ENCODE measurements around the gene UHRF1. TPM values are rescaled to one million over a fixed set of nuclear protein-coding genes. Genes with fewer than 3 reads are reported as not detected.

Gene UHRF1
- total RNA-seq (2012; rRNA removed): 27.1 and 31.7 TPM in 2 replicates

- peaks cover 39% of the 10 kb centered on the region for H3K4me1 ChIP-seq (ENCODE audit: control insufficient read depth, insufficient read depth, low read length)
- peak within 1 kb of the TSS; percentile 86 for H3K4me3 ChIP-seq (ENCODE audit: low read length)
- H3K27me3 ChIP-seq (ENCODE audit: control insufficient read depth, insufficient read depth, low read length): no peaks in the 10 kb centered on the region
- peak within 1 kb of the TSS; percentile 97 for H3K4me2 ChIP-seq (ENCODE audit: low read length)
- peaks cover 8% of the 10 kb centered on the region for H3K36me3 ChIP-seq (ENCODE audit: insufficient read depth, low read length)
- peak within 1 kb of the TSS; percentile 78 for H3K9ac ChIP-seq (ENCODE audit: low read depth, low read length)
- H3K9me3 ChIP-seq (replicated peaks; ENCODE audit: low read length): no peaks in the 10 kb centered on the region
These were observed at the start of gene UHRF1 for GRCh38 chr19:4909156-4909896. UHRF1 (plus strand) TSS chr19:4909501; CDS start chr19:4910886, 1,385 bp downstream.

GRCh38 chr19:4859697-4860096 lies 49.6 kb upstream of the UHRF1 start:
- no peak overlapping the region for H3K4me2 ChIP-seq (ENCODE audit: low read length)
- H3K4me1 ChIP-seq (ENCODE audit: control insufficient read depth, insufficient read depth, low read length): peaks cover 3% of the 10 kb centered on the region
- H3K27me3 ChIP-seq (ENCODE audit: control insufficient read depth, insufficient read depth, low read length): no peaks in the 10 kb centered on the region
- peaks cover 62% of the 10 kb centered on the region for H3K36me3 ChIP-seq (ENCODE audit: insufficient read depth, low read length)
- no peak overlapping the region for H3K9ac ChIP-seq (ENCODE audit: low read depth, low read length)
- H3K9me3 ChIP-seq (replicated peaks; ENCODE audit: low read length): no peaks in the 10 kb centered on the region
- no peak overlapping the region for H3K4me3 ChIP-seq (ENCODE audit: low read length)

DNA sequence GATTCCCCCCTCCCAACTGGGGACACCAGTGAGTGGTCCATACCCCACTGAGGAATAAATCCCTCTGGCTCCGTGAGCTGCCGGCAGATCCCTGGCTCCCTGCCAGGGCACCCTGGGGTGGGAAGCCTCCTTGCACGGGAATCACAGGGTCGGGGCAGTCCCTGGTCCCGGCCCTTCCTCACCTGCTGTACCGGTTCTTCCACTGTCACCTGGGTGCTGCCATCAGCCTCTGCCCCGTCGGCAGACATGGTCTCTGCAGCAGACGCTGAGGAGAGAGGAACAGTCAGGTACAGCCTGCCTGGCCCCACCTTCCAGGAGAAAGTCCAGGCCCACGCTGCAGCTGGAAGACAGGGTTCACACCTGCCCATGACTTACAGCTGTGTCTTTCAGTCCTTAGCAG lies 48.2 kb upstream of the UHRF1 start:
- Histone ChIP-seq H3K9me3 (replicated peaks; ENCODE audit: low read length) (no peaks in the 10 kb centered on the region), H3K36me3 (ENCODE audit: insufficient read depth, low read length) (peaks cover 49% of the 10 kb centered on the region), H3K27me3 (ENCODE audit: control insufficient read depth, insufficient read depth, low read length) (no peaks in the 10 kb centered on the region), H3K4me1 (ENCODE audit: control insufficient read depth, insufficient read depth, low read length) (peaks cover 5% of the 10 kb centered on the region), H3K9ac (ENCODE audit: low read depth, low read length) (no peak overlapping the region), H3K4me3 (ENCODE audit: low read length) (no peak overlapping the region), H3K4me2 (ENCODE audit: low read length) (no peak overlapping the region)

DNA sequence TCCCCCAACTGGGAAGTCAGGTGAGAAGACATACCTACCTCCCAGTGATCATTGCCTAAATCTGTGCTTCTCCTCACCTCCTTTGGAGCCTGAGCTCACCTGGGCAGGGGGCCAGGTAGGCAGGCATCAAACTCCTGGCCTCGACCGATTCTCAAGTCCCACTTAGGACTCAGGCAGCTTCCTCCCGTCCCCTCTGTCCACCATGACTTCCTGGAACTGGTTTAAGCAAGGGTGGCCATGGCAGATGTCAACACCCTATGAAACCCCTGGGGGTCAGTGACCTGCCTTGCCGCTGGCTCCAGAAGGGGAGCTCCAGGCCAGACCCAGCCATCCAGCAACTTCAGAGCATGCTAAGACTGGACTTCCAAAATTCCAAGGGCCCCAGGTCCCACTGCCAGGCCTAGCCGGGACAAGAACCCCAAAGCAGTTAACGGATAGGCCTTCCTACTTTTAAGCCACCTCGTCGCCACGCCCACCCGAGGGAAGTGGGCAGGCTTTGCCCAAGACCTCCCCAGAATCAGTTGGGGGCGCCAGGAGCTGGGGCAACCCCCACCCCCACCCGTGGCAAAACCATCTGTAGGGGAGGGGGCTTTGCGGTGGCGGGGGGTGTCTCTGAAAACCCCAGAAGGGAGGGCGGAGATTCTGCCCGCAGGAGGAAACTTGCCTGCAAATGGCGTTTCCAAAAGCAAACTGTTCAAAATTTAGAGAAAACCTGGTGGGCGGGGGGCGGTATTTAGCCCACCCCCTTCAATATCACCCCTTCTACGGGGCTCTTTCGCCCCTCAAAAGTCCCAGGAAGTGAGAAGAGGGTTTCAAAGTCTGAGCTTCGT lies 42.5 kb upstream of the UHRF1 start:
- Histone ChIP-seq H3K36me3 (ENCODE audit: insufficient read depth, low read length) (peaks cover 9% of the 10 kb centered on the region), H3K4me3 (ENCODE audit: low read length) (peak overlapping the region; percentile 73), H3K4me2 (ENCODE audit: low read length) (peak overlapping the region; percentile 84), H3K9ac (ENCODE audit: low read depth, low read length) (peak overlapping the region; percentile 94), H3K27me3 (ENCODE audit: control insufficient read depth, insufficient read depth, low read length) (no peaks in the 10 kb centered on the region), H3K9me3 (replicated peaks; ENCODE audit: low read length) (no peaks in the 10 kb centered on the region), H3K4me1 (ENCODE audit: control insufficient read depth, insufficient read depth, low read length) (peaks cover 29% of the 10 kb centered on the region)

- Histone ChIP-seq H3K36me3 (ENCODE audit: insufficient read depth, low read length) (peaks cover 4% of the 10 kb centered on the region), H3K9me3 (replicated peaks; ENCODE audit: low read length) (no peaks in the 10 kb centered on the region), H3K4me1 (ENCODE audit: control insufficient read depth, insufficient read depth, low read length) (peaks cover 29% of the 10 kb centered on the region), H3K9ac (ENCODE audit: low read depth, low read length) (peak within 1 kb of the TSS; percentile 94), H3K4me3 (ENCODE audit: low read length) (peak within 1 kb of the TSS; percentile 79), H3K27me3 (ENCODE audit: control insufficient read depth, insufficient read depth, low read length) (no peaks in the 10 kb centered on the region), H3K4me2 (ENCODE audit: low read length) (peak within 1 kb of the TSS; percentile 89)
These were observed 41.6 kb upstream of the UHRF1 start, which contains the start of gene PLIN3 for GRCh38 chr19:4867534-4868285. PLIN3 (minus strand) TSS chr19:4867667; CDS start chr19:4861394, 6,273 bp downstream.

DNA sequence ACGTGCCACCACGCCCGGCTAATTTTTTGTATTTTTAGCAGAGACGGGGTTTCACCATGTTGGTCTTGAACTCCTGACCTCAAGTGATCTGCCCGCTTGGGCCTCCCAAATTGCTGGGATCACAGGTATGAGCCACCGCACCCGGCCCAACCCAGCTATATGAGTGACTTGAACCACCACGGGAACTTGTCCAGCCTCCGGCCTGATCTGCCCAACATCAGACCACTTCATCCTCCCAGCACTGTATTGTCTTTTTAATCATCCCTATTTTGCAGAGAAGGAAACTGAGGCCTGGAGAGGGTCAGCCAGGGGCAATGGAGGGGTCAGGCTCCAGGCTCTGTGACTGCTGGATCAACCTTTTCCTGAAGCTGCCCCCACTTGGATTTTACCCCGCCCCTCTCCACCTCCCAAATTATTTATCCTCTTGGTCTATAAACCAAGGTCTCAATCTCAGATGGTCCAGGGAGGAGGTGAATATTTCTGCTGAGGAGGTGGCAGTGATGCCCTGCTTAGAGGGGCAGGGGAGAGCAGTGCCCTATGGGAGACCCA lies 40.9 kb upstream of the UHRF1 start:
- Histone ChIP-seq H3K27me3 (ENCODE audit: control insufficient read depth, insufficient read depth, low read length) (no peaks in the 10 kb centered on the region), H3K9me3 (replicated peaks; ENCODE audit: low read length) (no peaks in the 10 kb centered on the region), H3K4me3 (ENCODE audit: low read length) (no peak overlapping the region), H3K4me2 (ENCODE audit: low read length) (no peak overlapping the region), H3K36me3 (ENCODE audit: insufficient read depth, low read length) (peaks cover 3% of the 10 kb centered on the region), H3K9ac (ENCODE audit: low read depth, low read length) (no peak overlapping the region), H3K4me1 (ENCODE audit: control insufficient read depth, insufficient read depth, low read length) (peaks cover 29% of the 10 kb centered on the region)

- no peaks in the 10 kb centered on the region for H3K36me3 ChIP-seq (ENCODE audit: insufficient read depth, low read length)
- H3K4me3 ChIP-seq (ENCODE audit: low read length): no peak overlapping the region
- H3K4me1 ChIP-seq (ENCODE audit: control insufficient read depth, insufficient read depth, low read length): peaks cover 26% of the 10 kb centered on the region
- H3K9ac ChIP-seq (ENCODE audit: low read depth, low read length): peak overlapping the region; percentile 24
- no peaks in the 10 kb centered on the region for H3K27me3 ChIP-seq (ENCODE audit: control insufficient read depth, insufficient read depth, low read length)
- H3K9me3 ChIP-seq (replicated peaks; ENCODE audit: low read length): no peaks in the 10 kb centered on the region
- peak overlapping the region; percentile 21 for H3K4me2 ChIP-seq (ENCODE audit: low read length)
These were observed 39.1 kb upstream of the UHRF1 start for GRCh38 chr19:4870025-4870700.

GRCh38 chr19:4871711-4872110 lies 37.6 kb upstream of the UHRF1 start:
- Histone ChIP-seq H3K4me2 (ENCODE audit: low read length) (no peak overlapping the region), H3K36me3 (ENCODE audit: insufficient read depth, low read length) (no peaks in the 10 kb centered on the region), H3K4me3 (ENCODE audit: low read length) (no peak overlapping the region), H3K9ac (ENCODE audit: low read depth, low read length) (no peak overlapping the region), H3K27me3 (ENCODE audit: control insufficient read depth, insufficient read depth, low read length) (no peaks in the 10 kb centered on the region), H3K4me1 (ENCODE audit: control insufficient read depth, insufficient read depth, low read length) (peaks cover 23% of the 10 kb centered on the region), H3K9me3 (replicated peaks; ENCODE audit: low read length) (no peaks in the 10 kb centered on the region)

GRCh38 chr19:4873930-4874329 lies 35.4 kb upstream of the UHRF1 start:
- Histone ChIP-seq H3K9me3 (replicated peaks; ENCODE audit: low read length) (no peaks in the 10 kb centered on the region), H3K36me3 (ENCODE audit: insufficient read depth, low read length) (no peaks in the 10 kb centered on the region), H3K27me3 (ENCODE audit: control insufficient read depth, insufficient read depth, low read length) (no peaks in the 10 kb centered on the region), H3K4me2 (ENCODE audit: low read length) (no peak overlapping the region), H3K4me1 (ENCODE audit: control insufficient read depth, insufficient read depth, low read length) (peaks cover 33% of the 10 kb centered on the region), H3K4me3 (ENCODE audit: low read length) (no peak overlapping the region), H3K9ac (ENCODE audit: low read depth, low read length) (no peak overlapping the region)

- Histone ChIP-seq H3K9ac (ENCODE audit: low read depth, low read length) (peak overlapping the region; percentile 74), H3K9me3 (replicated peaks; ENCODE audit: low read length) (no peaks in the 10 kb centered on the region), H3K4me2 (ENCODE audit: low read length) (peak overlapping the region; percentile 33), H3K4me1 (ENCODE audit: control insufficient read depth, insufficient read depth, low read length) (peaks cover 18% of the 10 kb centered on the region), H3K36me3 (ENCODE audit: insufficient read depth, low read length) (no peaks in the 10 kb centered on the region), H3K27me3 (ENCODE audit: control insufficient read depth, insufficient read depth, low read length) (no peaks in the 10 kb centered on the region), H3K4me3 (ENCODE audit: low read length) (peak overlapping the region; percentile 33)
These were observed 31.4 kb upstream of the UHRF1 start for GRCh38 chr19:4877753-4878490.

Data from skeletal muscle satellite cell (primary cell).